ENCODE results near the gene INPP4A.

- TF ChIP-seq, protein P1, sequence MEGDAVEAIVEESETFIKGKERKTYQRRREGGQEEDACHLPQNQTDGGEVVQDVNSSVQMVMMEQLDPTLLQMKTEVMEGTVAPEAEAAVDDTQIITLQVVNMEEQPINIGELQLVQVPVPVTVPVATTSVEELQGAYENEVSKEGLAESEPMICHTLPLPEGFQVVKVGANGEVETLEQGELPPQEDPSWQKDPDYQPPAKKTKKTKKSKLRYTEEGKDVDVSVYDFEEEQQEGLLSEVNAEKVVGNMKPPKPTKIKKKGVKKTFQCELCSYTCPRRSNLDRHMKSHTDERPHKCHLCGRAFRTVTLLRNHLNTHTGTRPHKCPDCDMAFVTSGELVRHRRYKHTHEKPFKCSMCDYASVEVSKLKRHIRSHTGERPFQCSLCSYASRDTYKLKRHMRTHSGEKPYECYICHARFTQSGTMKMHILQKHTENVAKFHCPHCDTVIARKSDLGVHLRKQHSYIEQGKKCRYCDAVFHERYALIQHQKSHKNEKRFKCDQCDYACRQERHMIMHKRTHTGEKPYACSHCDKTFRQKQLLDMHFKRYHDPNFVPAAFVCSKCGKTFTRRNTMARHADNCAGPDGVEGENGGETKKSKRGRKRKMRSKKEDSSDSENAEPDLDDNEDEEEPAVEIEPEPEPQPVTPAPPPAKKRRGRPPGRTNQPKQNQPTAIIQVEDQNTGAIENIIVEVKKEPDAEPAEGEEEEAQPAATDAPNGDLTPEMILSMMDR (IDR thresholded peaks at IDR 0.05; ENCODE audit: insufficient read depth, low read length): no peak
- TF ChIP-seq GABPA (IDR thresholded peaks at IDR 0.05; ENCODE audit: low read depth) (no peak), POLR2AphosphoS5 (IDR thresholded peaks at IDR 0.05; ENCODE audit: low read depth) (no peak)
Measured at GRCh38 chr2:98538280-98539041, 93.8 kb downstream of the INPP4A start.

Measured in HL-60 (cell line).